Dermis blood vessel endothelial cell (primary cell): ENCODE measurements around the gene PTPN6. TPM values are rescaled to one million over a fixed set of nuclear protein-coding genes. Genes with fewer than 3 reads are reported as not detected.
"Not testable (repeated sequence)": the region's sequence is repeated elsewhere in the genome, so short reads cannot be mapped to it uniquely, and the experiment has no call there.

Experiments
- DNase-seq: peaks from one replicate; pipeline ENCODE4 v3.0.0; 2010
- total RNA-seq: library from RNA; depleted of rRNA; stranded (reverse); fragments of >200 nt; gene quantifications from 2 replicates; pipeline ENCODE4 v1.2.3, GENCODE V29; 2014

Gene PTPN6
- total RNA-seq, result 2.4 and 3.4 TPM in 2 replicates

GRCh38 chr12:6950811-6951540 is at the start of gene PTPN6:
TSS of gene PTPN6 (plus strand) at chr12:6951356. CDS start at chr12:6951513, 157 bp downstream.
- no peak for DNase-seq

- no peak for DNase-seq
Observed at GRCh38 chr12:6902448-6902847, 48.7 kb upstream of the PTPN6 start.

- DNase-seq, result no peak
Observed at GRCh38 chr12:6903722-6904121, 47.4 kb upstream of the PTPN6 start.

- DNase-seq, result peak; percentile 97
Observed at GRCh38 chr12:6904280-6905276, 46.6 kb upstream of the PTPN6 start, which contains the start of gene LRRC23. TSS of gene LRRC23 (plus strand) at chr12:6904822. CDS start at chr12:6905634, 812 bp downstream.

- no peak for DNase-seq
Observed at GRCh38 chr12:6905414-6906040, 45.6 kb upstream of the PTPN6 start.

- not testable (repeated sequence) for DNase-seq
Observed at GRCh38 chr12:6908141-6908540, 43.0 kb upstream of the PTPN6 start.

- DNase-seq, result no peak
Observed at GRCh38 chr12:6909421-6910145, 41.6 kb upstream of the PTPN6 start.

- DNase-seq, result no peak
Observed at GRCh38 chr12:6912164-6912935, 38.8 kb upstream of the PTPN6 start.

- peak; percentile 66 for DNase-seq
Observed at GRCh38 chr12:6914246-6914946, 36.8 kb upstream of the PTPN6 start, which contains the start of gene ENO2. TSS of gene ENO2 (plus strand) at chr12:6914580. CDS start at chr12:6915833, 1,253 bp downstream.

- no peak for DNase-seq
Observed at GRCh38 chr12:6914947-6915788, 36.0 kb upstream of the PTPN6 start.

GRCh38 chr12:6915789-6916285 is 35.3 kb upstream of the PTPN6 start:
- no peak for DNase-seq

- no peak for DNase-seq
Observed at GRCh38 chr12:6916426-6917200, 34.5 kb upstream of the PTPN6 start.

- DNase-seq, result no peak
Observed at GRCh38 chr12:6917491-6918231, 33.5 kb upstream of the PTPN6 start.

GRCh38 chr12:6919588-6919987 is 31.6 kb upstream of the PTPN6 start:
- no peak for DNase-seq

- DNase-seq, result no peak
Observed at GRCh38 chr12:6921539-6921938, 29.6 kb upstream of the PTPN6 start.

GRCh38 chr12:6921996-6922946 is 28.9 kb upstream of the PTPN6 start:
- DNase-seq, result no peak
